Measurements from ENCODE around the gene RCBTB2. TPM values are rescaled to one million over a fixed set of nuclear protein-coding genes. Genes with fewer than 3 reads are reported as not detected.

The RCBTB2 gene
- total RNA-seq, 4 donors from 2014 or later: 29.1 to 49.6 (median 34.9) TPM

DNA sequence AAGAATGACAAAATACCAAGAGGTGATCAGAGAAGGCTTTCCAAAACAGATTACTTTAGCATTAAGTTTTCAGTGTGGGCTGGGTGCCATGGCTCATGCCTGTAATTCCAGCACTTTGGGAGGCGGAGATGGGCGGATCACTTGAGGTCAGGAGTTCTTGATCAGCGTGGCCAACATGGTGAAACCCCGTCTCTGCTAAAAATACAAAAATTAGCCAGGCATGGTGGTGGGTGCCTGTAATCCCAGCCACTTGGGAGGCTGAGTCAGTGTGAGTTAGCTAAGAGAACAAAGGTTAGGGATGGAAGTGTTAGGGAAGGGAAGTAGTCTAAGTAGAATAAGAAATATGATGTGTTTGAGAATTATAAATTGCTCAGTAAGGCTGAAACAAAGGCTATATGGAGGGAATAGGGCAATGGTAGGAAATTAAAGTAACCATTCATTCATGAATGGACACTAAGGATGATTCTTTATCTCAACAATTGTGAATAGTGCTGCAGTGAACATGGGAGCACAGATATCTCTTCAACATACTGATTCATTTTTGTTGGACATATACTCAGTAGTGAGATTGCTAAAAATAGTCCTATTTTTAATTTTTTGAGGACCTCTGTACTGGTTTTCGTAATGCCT, 3.9 kb upstream of the RCBTB2 start:
- Histone ChIP-seq H3K4me1 (peaks cover 4% of the 10 kb centered on the region in 2 donors), H3K4me3 (replicated peaks in 1 of 3) (no peak overlapping the region), H3K36me3 (no peaks in the 10 kb centered on the region), H3K9me3 (no peaks in the 10 kb centered on the region), H3K27ac (no peak overlapping the region), H3K27me3 (no peaks in the 10 kb centered on the region)
- WGBS, 2 donors: 77 to 84% methylated on average over 5 of the region's 5 CpGs
- TF ChIP-seq POLR2A (IDR thresholded peaks at IDR 0.05): no peak
- TF ChIP-seq, protein P1, sequence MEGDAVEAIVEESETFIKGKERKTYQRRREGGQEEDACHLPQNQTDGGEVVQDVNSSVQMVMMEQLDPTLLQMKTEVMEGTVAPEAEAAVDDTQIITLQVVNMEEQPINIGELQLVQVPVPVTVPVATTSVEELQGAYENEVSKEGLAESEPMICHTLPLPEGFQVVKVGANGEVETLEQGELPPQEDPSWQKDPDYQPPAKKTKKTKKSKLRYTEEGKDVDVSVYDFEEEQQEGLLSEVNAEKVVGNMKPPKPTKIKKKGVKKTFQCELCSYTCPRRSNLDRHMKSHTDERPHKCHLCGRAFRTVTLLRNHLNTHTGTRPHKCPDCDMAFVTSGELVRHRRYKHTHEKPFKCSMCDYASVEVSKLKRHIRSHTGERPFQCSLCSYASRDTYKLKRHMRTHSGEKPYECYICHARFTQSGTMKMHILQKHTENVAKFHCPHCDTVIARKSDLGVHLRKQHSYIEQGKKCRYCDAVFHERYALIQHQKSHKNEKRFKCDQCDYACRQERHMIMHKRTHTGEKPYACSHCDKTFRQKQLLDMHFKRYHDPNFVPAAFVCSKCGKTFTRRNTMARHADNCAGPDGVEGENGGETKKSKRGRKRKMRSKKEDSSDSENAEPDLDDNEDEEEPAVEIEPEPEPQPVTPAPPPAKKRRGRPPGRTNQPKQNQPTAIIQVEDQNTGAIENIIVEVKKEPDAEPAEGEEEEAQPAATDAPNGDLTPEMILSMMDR (IDR thresholded peaks at IDR 0.05): no peak
- intact Hi-C loops (cut with DNase I): loop anchor here (10.0 kb wide), 1 partner anchor 122 kb away; the partner anchor contains the start of gene LPAR6
- no peak for DNase-seq

DNA sequence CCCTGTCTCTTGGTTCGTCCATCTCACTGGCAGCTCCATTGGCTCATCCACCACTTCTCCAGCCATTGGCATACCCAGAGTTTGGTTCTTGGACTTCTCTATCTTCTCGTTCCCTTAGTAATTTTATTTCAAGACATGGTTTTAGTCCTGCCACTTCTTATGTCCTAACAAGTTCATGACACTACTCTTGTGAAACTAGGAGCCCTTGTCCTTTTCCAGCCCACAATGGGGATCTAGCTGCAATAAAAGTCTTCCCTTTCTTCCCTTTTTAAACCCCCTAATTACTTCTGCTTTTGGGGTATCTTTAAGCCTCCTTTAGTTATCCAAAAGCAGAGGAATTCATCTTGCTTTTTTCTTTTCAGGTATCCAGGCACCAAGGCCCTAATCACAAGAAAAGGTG, 2.9 kb upstream of the RCBTB2 start:
- H3K27me3 ChIP-seq: no peaks in the 10 kb centered on the region
- no peak overlapping the region for H3K27ac ChIP-seq
- H3K9me3 ChIP-seq: no peaks in the 10 kb centered on the region
- no peak for TF ChIP-seq POLR2A (IDR thresholded peaks at IDR 0.05)
- TF ChIP-seq, protein P1 (IDR thresholded peaks at IDR 0.05): no peak
- no peak for DNase-seq
- WGBS, 2 donors: 93 to 95% methylated on average over 2 of the region's 2 CpGs
- peaks cover 4% of the 10 kb centered on the region in 2 donors for H3K4me1 ChIP-seq
- H3K4me3 ChIP-seq (replicated peaks in 1 of 3): no peak overlapping the region
- intact Hi-C loops (cut with DNase I): loop anchor here (10.0 kb wide), 1 partner anchor 121 kb away; the partner anchor contains the start of gene LPAR6
- H3K36me3 ChIP-seq: no peaks in the 10 kb centered on the region

DNA sequence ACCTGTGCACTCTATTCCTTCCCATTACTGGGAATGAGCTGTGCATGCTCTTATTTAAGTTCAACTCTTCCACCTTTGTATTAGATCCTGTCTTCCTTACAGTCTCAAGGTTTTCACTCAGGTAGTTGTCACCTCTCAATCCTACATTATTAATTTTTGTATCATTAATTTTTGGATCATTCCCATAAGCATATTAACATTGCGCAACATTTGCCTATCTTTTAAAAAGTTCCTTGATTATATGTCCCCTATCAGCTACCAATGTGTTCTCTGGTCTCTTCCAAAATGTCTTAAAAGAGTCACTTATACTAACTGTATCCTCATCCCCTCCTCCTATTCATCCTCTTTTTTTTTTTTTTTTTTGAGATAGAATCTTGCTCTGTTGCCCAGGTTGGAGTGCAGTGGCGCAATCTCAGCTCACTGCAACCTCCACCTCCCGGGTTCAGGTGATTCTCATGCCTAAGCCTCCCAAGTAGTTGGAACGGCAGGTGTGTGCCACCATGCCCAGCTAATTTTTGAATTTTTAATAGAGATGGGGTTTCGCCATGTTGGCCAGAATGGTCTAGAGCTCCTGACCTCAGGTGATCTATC, 2.1 kb upstream of the RCBTB2 start:
- intact Hi-C loops (cut with DNase I): loop anchor here (10.0 kb wide), 1 partner anchor 120 kb away; the partner anchor contains the start of gene LPAR6
- Histone ChIP-seq H3K4me3 (replicated peaks in 1 of 3) (no peak overlapping the region), H3K27ac (no peak overlapping the region), H3K9me3 (no peaks in the 10 kb centered on the region), H3K4me1 (peaks cover 4% of the 10 kb centered on the region in 2 donors), H3K27me3 (no peaks in the 10 kb centered on the region), H3K36me3 (no peaks in the 10 kb centered on the region)
- DNase-seq: no peak
- 96 to 97% methylated on average over 5 of the region's 5 CpGs for WGBS, 2 donors
- TF ChIP-seq, protein P1 (IDR thresholded peaks at IDR 0.05): no peak
- no peak for TF ChIP-seq POLR2A (IDR thresholded peaks at IDR 0.05)

DNA sequence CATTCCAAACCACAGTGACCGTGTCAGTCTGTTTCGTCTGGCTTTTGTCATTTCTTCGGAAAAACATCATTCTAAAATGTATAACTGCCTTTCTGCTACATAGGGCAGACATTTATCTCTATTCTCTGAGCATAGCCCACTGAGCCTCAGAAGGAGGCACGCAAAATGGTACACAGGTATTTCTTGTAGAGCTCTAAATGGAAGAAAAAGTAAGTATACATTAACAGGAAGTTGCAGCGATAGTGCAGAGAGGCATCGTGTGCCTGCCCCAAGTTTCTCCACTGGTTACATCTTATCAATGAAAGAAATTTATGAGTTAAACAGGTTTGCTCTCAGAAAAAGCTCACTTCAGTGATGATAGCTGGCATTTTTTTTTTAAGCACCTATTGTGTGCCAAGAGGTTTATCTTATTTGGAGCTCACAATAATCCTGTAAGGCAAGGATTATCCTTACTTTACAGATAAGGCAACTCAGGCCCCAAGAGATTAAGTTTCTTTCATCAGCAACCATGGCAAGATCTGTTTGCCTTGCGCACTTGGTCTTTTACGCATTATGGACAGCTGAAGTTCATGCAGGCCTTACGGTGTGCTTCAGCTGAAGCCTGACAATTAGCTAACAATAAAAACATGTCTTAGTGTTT, 1.2 kb upstream of the RCBTB2 start:
- Histone ChIP-seq H3K36me3 (no peaks in the 10 kb centered on the region), H3K4me3 (replicated peaks in 1 of 3) (no peak overlapping the region), H3K27me3 (no peaks in the 10 kb centered on the region), H3K27ac (peak overlapping the region in 2 of 3 donors; percentile 96 to 97), H3K9me3 (no peaks in the 10 kb centered on the region), H3K4me1 (peaks cover 4% of the 10 kb centered on the region in 2 donors)
- intact Hi-C loops (cut with DNase I): loop anchor here (10.0 kb wide), 1 partner anchor 119 kb away; the partner anchor contains the start of gene LPAR6
- TF ChIP-seq, protein P1 (IDR thresholded peaks at IDR 0.05): no peak
- no peak for TF ChIP-seq POLR2A (IDR thresholded peaks at IDR 0.05)
- no peak for DNase-seq
- WGBS, 2 donors: 84 to 87% methylated on average over 9 of the region's 9 CpGs

DNA sequence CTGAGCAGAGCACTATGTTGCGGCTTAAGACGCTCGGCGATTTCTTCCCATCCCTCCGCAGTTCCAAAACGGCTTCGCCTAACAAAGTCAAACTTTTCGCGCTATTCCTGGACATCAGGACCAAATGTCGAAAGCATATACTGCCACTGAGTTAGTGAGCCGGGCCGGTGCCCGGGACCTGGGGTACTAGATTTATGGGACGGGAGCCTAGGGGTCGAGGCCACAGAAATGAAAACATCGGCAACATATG, 699 bp downstream of the RCBTB2 start:
- Histone ChIP-seq H3K27ac (peak overlapping the region; percentile 89 to 97 (median 96)), H3K4me1 (peaks cover 4% of the 10 kb centered on the region in 2 donors), H3K27me3 (no peaks in the 10 kb centered on the region), H3K9me3 (no peaks in the 10 kb centered on the region), H3K36me3 (no peaks in the 10 kb centered on the region), H3K4me3 (replicated peaks in 1 of 3) (peak overlapping the region; percentile 49 to 55 (median 51))
- DNase-seq: peak in 1 of 2 donors; percentile 39
- TF ChIP-seq, protein P1 (IDR thresholded peaks at IDR 0.05): no peak
- no peak for TF ChIP-seq POLR2A (IDR thresholded peaks at IDR 0.05)
- intact Hi-C loops (cut with DNase I): loop anchor here (10.0 kb wide), 1 partner anchor 117 kb away; the partner anchor contains the start of gene LPAR6
- 1 to 2% methylated on average over 15 to 16 of the region's 16 CpGs for WGBS, 2 donors

Measured in thyroid gland (tissue), 4 donors.